ENCODE data around the gene TSPAN2.

DNA sequence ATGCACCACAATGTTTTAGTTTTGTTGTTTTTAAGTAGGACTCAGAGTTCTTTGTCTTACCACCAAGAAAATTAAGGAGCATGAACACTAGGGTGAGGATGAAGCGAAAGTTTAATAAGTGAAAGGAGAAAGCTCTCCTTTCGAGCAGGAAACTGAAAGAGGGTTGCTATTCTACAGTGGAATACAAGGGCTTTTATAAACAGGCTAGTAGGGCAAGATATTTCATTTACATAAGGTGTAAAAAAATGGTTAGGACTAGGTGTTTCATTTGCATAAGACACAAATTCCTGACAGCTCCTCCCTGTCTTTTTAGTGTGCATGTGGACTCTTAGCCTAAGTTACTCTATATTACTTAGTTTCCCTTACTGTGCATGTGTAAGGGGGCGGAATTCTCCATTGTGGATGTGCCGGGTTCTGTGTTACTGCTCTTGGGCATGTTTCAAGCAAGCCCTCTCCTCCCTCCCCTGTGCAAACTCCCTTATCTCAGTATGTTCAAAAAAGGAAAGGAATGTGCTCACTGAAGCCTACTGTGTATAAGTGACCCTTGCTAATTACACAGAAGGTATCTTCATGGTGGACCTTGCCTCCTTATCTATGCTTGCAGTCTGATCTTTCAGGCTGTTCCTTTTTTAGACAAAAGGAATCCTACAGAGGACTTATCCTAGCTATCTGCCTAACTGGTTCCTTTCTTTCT is 52.3 kb downstream of the TSPAN2 start:
- no peak for TF ChIP-seq GATA3 (IDR thresholded peaks at IDR 0.05; ENCODE audit: low read depth, low read length)
- no peak for TF ChIP-seq GATA2 (IDR thresholded peaks at IDR 0.05; ENCODE audit: low read depth, low read length)

Measured in SH-SY5Y (cell line).